GM18907 (cell line): Measurements from ENCODE around the gene NXT2.
"Not testable (repeated sequence)": the region's sequence is repeated elsewhere in the genome, so short reads cannot be mapped to it uniquely, and the experiment has no call there.

Source experiments
- ATAC-seq: cut with Tn5 transposase; IDR thresholded peaks from one replicate; pipeline ENCODE4 v1.9.1; 2021; ENCODE audit warnings: mild to moderate bottlenecking, moderate library complexity; ENCODE audit not compliant: unreplicated experiment

Gene NXT2

DNA sequence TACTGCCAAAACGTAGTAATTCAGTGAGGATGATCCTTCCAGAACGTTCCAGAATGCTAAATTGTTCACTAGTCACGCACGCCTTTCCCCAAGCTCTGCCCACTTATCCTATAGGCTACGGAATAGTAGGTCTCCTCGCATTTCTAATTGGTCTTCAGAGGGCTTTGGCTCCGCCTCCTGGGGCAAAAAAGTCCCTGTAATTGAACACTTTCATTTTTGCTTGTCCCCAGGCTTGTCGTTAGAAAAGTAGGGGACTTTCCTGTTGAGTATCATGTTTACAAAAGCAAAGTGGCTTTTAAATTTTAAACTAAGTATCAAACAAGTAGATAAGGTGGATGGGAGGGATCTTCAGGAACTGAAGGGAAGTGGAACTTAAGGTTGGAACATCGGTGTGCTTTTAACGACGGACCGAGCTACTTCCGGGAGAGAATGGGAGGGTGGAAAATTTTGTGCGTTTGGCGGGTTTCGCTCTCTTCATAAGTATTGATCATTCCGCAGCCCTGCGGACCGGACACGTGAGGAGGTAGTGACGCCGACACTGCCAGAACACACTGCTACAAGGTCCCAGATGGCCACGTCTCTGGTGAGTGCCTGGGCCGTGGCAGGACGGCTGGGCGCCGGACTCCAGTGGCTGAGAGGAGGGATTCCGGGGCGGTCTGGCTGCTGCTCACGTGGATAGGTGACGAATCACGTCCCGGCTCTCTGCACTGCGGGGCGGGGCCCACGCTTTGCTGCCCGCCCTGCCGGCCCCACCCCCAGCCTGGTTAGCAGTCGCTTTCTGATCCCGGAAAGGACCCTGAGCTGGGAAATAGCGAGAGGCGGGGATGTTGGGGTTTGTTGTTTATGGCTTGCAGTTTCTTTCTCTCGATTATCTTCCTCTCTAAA is at the start of gene NXT2:
Gene NXT2 (plus strand): TSS at position 406 of the 885 bp plus-strand sequence. CDS start 163 bp downstream, at position 569.
- peak; percentile 97 for ATAC-seq

GRCh38 chrX:109487640-109488039 is 49.0 kb upstream of the NXT2 start:
- no peak for ATAC-seq

GRCh38 chrX:109489174-109489573 is 47.5 kb upstream of the NXT2 start:
- ATAC-seq, result no peak

- ATAC-seq, result no peak
Measured at GRCh38 chrX:109498434-109498833, 38.2 kb upstream of the NXT2 start.

DNA sequence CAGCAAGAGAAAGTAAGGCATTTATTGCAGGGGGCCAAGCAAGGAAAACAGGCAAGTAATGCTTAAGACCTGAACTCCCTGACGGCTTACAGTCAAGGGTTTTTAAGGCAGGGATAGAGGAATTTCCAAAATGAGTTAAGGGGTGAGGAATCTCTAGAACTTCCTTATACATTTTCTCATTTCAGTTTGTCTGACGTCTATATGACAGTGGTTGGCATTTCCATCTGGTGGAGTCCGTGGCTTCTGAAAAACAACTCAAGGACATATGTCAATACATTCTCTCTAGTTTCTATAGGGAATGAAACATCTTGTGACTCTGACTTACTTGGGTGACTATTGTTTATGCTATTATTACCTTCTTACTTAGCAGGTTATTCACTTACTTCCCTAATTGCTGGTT is 35.5 kb upstream of the NXT2 start:
- no peak for ATAC-seq

DNA sequence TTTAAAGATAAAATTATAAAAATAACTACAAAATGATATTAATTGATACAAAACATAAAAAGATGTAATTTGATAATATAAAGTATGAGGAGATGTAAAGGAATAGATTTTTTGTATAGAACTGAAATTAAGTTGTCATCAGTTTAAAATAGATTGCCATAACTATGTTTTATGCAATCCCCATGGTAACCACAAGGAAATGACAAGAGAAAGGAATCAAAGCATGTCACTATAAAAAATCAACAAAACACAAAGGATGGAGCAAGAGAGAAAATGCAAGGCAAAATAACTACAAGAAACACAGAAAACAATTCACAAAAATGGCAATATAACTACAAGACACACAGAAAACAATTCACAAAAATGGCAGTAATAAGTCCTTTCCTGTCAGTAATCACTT is 27.7 kb upstream of the NXT2 start:
- ATAC-seq, result no peak

DNA sequence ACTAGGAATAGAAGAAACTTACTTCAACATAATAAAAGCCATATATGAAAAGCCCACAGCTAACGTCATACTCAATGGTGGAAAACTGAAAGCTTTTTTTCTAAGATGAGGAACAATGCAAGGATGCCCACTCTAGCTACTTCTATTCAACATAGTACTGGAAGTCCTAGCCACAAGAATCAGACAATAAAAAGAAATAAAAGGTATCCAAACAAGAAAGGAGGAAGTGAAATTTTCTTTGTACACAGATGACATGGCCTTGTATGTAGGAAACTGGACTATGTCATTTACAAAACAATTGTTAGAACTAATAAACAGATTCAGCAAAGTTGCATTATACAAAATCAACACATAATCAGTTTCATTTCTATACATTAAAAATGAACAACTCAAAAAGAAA is 25.5 kb upstream of the NXT2 start:
- ATAC-seq, result no peak

- no peak for ATAC-seq
Measured at GRCh38 chrX:109519001-109519400, 17.6 kb upstream of the NXT2 start.

GRCh38 chrX:109533005-109533404 is 3.6 kb upstream of the NXT2 start:
- no peak for ATAC-seq

GRCh38 chrX:109533631-109534030 is 3.0 kb upstream of the NXT2 start:
- ATAC-seq, result no peak

DNA sequence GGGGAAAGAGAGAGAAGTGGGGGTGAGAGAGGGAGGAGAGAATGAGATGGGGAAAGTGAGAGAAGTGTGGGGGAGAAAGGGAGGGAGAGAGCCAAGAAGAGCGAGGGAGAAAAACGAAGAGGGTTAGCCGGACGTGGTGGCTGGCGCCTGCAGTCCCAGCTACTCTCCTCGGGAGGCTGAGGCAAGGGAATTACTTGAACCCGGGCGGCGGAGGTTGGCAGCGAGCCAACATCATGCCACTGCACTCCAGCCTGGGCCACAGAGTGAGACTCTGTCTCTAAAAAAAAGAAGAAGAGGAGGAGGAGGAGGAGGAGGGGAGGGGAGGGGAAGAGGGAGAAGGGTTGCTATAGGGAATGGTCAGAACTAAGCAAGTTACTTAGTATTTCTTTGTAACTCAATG is 1.7 kb upstream of the NXT2 start:
- ATAC-seq, result no peak

GRCh38 chrX:109535578-109535977 is 1.1 kb upstream of the NXT2 start:
- ATAC-seq, result no peak

GRCh38 chrX:109537324-109537665 is 651 bp downstream of the NXT2 start:
- ATAC-seq, result peak; percentile 16

- ATAC-seq, result not testable (repeated sequence)
Measured at GRCh38 chrX:109539007-109539406, 2.4 kb downstream of the NXT2 start.

GRCh38 chrX:109553862-109554261 is 17.2 kb downstream of the NXT2 start:
- ATAC-seq, result no peak

- ATAC-seq, result not testable (repeated sequence)
Measured at GRCh38 chrX:109576083-109576482, 39.4 kb downstream of the NXT2 start.

GRCh38 chrX:109577055-109577454 is 40.4 kb downstream of the NXT2 start:
- no peak for ATAC-seq

GRCh38 chrX:109578916-109579315 is 42.3 kb downstream of the NXT2 start:
- no peak for ATAC-seq

DNA sequence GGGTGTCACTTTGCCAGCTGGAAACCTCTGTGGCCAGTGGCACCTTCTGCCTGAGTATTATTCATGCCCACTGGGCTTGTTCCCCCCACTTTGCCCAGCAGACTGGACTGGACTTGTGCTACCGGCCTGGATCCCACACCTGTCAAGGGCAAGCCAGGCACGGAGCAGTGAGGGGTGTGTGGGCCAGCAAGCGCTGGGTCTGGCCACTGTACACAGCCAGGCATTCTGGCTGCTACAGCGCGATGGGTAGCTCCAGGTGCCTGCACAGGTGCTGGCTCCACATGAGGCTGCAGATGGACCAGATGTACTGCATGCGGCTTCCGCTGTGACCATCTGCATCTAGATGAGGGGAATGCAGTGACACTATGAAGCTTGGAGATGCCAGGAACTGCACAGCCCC is 48.8 kb downstream of the NXT2 start:
- ATAC-seq, result no peak

DNA sequence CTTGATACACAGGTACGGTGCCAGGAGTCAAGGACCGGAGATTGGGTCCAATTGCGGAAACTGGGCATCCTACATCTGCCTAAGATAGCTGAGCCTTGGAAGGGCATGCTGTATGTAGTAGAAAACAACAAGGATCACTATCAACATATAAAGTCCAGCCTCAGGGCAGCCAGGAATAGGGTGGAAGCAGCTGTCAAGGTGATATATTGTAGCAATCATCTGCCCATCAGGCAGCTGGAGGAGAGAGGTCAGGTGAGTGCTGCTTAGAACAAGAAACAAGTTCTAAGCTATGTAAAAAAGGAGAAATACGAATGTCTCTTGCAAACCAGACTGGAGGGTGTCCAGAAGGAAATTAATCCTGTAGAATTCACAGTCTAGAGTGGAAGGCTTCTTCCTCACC is 53.5 kb downstream of the NXT2 start:
- ATAC-seq, result no peak
